Measurements from ENCODE around the gene ANO1.

DNA sequence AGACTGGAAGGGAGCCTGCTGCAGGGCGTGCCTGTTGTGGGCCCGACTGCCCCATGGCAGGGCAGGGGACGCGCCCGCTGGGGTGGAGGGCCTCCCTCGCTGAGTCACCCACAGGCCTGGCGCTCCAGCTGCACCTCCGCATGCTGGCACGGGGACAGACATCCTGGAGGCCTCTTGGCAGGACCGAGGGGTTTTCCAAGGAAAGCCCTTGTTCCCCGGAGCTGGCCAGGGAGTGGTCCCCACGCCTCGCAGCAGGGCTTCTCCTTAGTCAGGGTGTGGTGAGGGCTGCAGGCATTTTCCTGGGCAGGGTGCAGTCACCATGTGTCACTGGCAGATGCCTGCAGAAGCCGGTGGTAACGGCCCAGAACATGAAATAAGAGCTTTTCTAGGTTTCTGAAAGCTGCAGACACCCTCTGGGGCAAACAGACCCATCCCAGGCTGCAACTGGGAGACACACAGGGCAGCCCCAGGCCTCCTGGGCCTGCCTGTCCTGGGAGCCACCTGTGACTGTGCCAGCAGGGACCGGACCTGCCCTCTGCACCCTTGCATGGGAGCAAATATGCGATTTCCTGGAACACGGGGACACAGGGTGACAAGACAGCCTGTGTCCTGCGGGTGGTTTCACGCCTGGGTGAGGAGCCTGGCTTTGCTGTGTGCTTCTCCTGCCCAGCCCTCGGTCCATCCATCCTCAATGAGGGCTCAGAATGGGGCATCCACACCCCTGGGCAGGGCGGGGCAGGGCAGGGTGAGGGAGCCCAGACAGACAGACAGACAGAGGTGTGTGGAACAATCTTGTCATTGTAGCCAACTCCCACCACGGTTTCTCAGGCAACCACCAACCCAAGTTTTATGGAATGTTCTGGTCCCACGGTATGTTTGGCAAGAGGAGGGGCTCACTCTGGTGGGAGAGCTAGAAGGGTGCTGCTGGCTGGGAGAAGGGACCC lies 81.8 kb downstream of the ANO1 start:
- TF ChIP-seq POLR2A (IDR thresholded peaks at IDR 0.05; ENCODE audit: low read depth, low read length) (no peak), POLR2AphosphoS5 (IDR thresholded peaks at IDR 0.05; ENCODE audit: low read depth, low read length) (no peak), POU2F2 (IDR thresholded peaks at IDR 0.05; ENCODE audit: low read depth, low read length) (no peak), SPI1 (IDR thresholded peaks at IDR 0.05; ENCODE audit: low read depth, low read length) (no peak)

Data from GM12891 (cell line).